GM23338 (cell line): ENCODE data around the gene GNB1. TPM values are rescaled to one million over a fixed set of nuclear protein-coding genes. Genes with fewer than 3 reads are reported as not detected.
A peak's percentile ranks its signal among the peaks of the same experiment; 100 is the strongest.

Experiments
- ATAC-seq: fragments of 200-7000 bp; cut with Tn5 transposase; 3 replicates; pipeline ENCODE4 v1.9.1; 2020
- DNase-seq: peaks from one replicate; pipeline ENCODE4 v3.0.0-alpha.2; 2015; ENCODE audit warnings: low spot score
- H2AFZ ChIP-seq: fragments of 200-600 bp; sonication (generic); 2 replicates; pipeline ENCODE4 v1.8.0; 2016; ENCODE audit warnings: antibody characterized with exemption, mild to moderate bottlenecking, moderate library complexity
- H3F3A ChIP-seq: fragments of 200-600 bp; sonication (generic); replicated peaks from 2 replicates; pipeline ENCODE4 v1.8.0; 2017; ENCODE audit warnings: antibody characterized with exemption, mixed run types, low read depth
- H3K27ac ChIP-seq: fragments of 200-600 bp; sonication (generic); 2 replicates; pipeline ENCODE4 v1.6.1; 2016; ENCODE audit warnings: low read depth
- H3K27me3 ChIP-seq: fragments of 200-600 bp; sonication (generic); 2 replicates; pipeline ENCODE4 v1.8.0; 2016; ENCODE audit warnings: mild to moderate bottlenecking, mixed run types, moderate library complexity; ENCODE audit not compliant: insufficient read depth
- H3K36me3 ChIP-seq: fragments of 200-600 bp; sonication (generic); 2 replicates; pipeline ENCODE4 v1.8.0; 2016; ENCODE audit warnings: mild to moderate bottlenecking; ENCODE audit not compliant: insufficient read depth
- H3K4me1 ChIP-seq: fragments of 200-600 bp; sonication (generic); 2 replicates; pipeline ENCODE4 v1.8.0; 2016; ENCODE audit warnings: mild to moderate bottlenecking, moderate library complexity; ENCODE audit not compliant: insufficient read depth
- H3K4me2 ChIP-seq: fragments of 200-600 bp; sonication (generic); 2 replicates; pipeline ENCODE4 v1.7.1; 2017; ENCODE audit warnings: mixed run types
- H3K4me3 ChIP-seq: fragments of 200-600 bp; sonication (generic); 2 replicates; pipeline ENCODE4 v1.6.1; 2016; ENCODE audit warnings: mixed run types
- H3K79me2 ChIP-seq: fragments of 200-600 bp; sonication (generic); replicated peaks from 2 replicates; pipeline ENCODE4 v1.8.0; 2017; ENCODE audit warnings: mild to moderate bottlenecking; ENCODE audit not compliant: insufficient read depth
- H3K9me2 ChIP-seq: fragments of 200-600 bp; sonication (generic); 2 replicates; pipeline ENCODE4 v1.8.0; 2017; ENCODE audit not compliant: insufficient read depth
- H4K20me1 ChIP-seq: fragments of 200-600 bp; sonication (generic); replicated peaks from 2 replicates; pipeline ENCODE4 v1.8.0; 2017; ENCODE audit warnings: mild to moderate bottlenecking; ENCODE audit not compliant: insufficient read depth
- H3K27ac Mint-ChIP-seq: 2 replicates; pipeline ENCODE4 v1.8.0; 2020; ENCODE audit warnings: inconsistent platforms, mild to moderate bottlenecking, moderate library complexity, mixed read lengths
- H3K27me3 Mint-ChIP-seq: 3 replicates; pipeline ENCODE4 v1.8.0; 2022; ENCODE audit warnings: low read depth, mild to moderate bottlenecking, moderate library complexity, mixed read lengths, inconsistent platforms; ENCODE audit not compliant: insufficient read depth, poor library complexity
- H3K36me3 Mint-ChIP-seq: 3 replicates; pipeline ENCODE4 v1.8.0; 2021; ENCODE audit warnings: low read depth, mild to moderate bottlenecking, inconsistent platforms, moderate library complexity, mixed read lengths
- H3K4me1 Mint-ChIP-seq: 3 replicates; pipeline ENCODE4 v1.8.0; 2020; ENCODE audit warnings: mild to moderate bottlenecking, inconsistent platforms, mixed read lengths
- H3K4me3 Mint-ChIP-seq: 3 replicates; pipeline ENCODE4 v1.8.0; 2021; ENCODE audit warnings: moderate library complexity, mild to moderate bottlenecking, inconsistent platforms, mixed read lengths
- H3K9me3 Mint-ChIP-seq: 3 replicates; pipeline ENCODE4 v1.8.0; 2020; ENCODE audit warnings: moderate library complexity, mild to moderate bottlenecking, inconsistent platforms, mixed read lengths
- EZH2 ChIP-seq: fragments of 200-600 bp; sonication (generic); IDR thresholded peaks from one replicate; pipeline ENCODE4 v1.8.0; 2017; ENCODE audit warnings: antibody characterized with exemption, mild to moderate bottlenecking, low read depth; ENCODE audit not compliant: unreplicated experiment
- EZH2phosphoT487 ChIP-seq: fragments of 200-600 bp; sonication (generic); IDR thresholded peaks from one replicate; pipeline ENCODE4 v1.8.1; 2018; ENCODE audit warnings: antibody characterized with exemption; ENCODE audit not compliant: unreplicated experiment
- JUNB ChIP-seq: IDR thresholded peaks from one replicate; pipeline ENCODE4 v1.6.1; 2016; ENCODE audit warnings: antibody characterized with exemption; ENCODE audit not compliant: unreplicated experiment
- POLR2AphosphoS5 ChIP-seq: IDR thresholded peaks from 2 replicates; pipeline ENCODE4 v1.6.1; 2016; ENCODE audit warnings: antibody characterized with exemption, low read depth
- ZNF462 ChIP-seq: fragments of 250-450 bp; sonication (Bioruptor Pico); IDR thresholded peaks from 2 replicates; pipeline ENCODE4 v1.5.0; 2020; ENCODE audit warnings: mild to moderate bottlenecking, moderate library complexity
- polyA plus RNA-seq: library from polyadenylated mRNA; unstranded; fragments of >200 nt; fragmentation: Nextera tagmentation; extraction: Ambion mirVana; gene quantifications from 2 replicates; pipeline ENCODE4 v1.2.1, GENCODE V29; 2016
- total RNA-seq: library from RNA; depleted of rRNA; stranded (reverse); fragments of >200 nt; shearing (Covaris generic); gene quantifications from 2 replicates; pipeline ENCODE4 v1.2.3, GENCODE V29; 2014

The GNB1 gene
- total and polyA plus RNA-seq, 2 experiments from 2014 or later, result 65.4 to 138 TPM

GRCh38 chr1:1815606-1816281 lies 75.1 kb downstream of the GNB1 start:
- H3K27ac Mint-ChIP-seq, result no peak overlapping the region
- Histone ChIP-seq H3K79me2 (peaks cover 19% of the 10 kb centered on the region; the same call in 1 of the 2 replicates), H3K9me2 (no peaks in the 10 kb centered on the region), H3K27ac (no peak overlapping the region), H2AFZ (no peak overlapping the region), H4K20me1 (peaks cover 7% of the 10 kb centered on the region), H3K4me3 (no peak overlapping the region), H3K4me1 (no peaks in the 10 kb centered on the region), H3K27me3 (no peaks in the 10 kb centered on the region), H3K4me2 (no peak overlapping the region), H3K36me3 (peaks cover 45% of the 10 kb centered on the region), H3F3A (peaks cover 17% of the 10 kb centered on the region; the same call in 1 of the 2 replicates)
- TF ChIP-seq POLR2AphosphoS5 (peak; percentile 10; the same call in 1 of the 2 replicates), ZNF462 (CRISPR knock-in tag) (no peak)
- H3K9me3 Mint-ChIP-seq, result no peaks in the 10 kb centered on the region
- peaks cover 68% of the 10 kb centered on the region for H3K36me3 Mint-ChIP-seq
- no peak for DNase-seq
- no peak overlapping the region for H3K4me3 Mint-ChIP-seq
- no peaks in the 10 kb centered on the region for H3K4me1 Mint-ChIP-seq
- peaks cover 7% of the 10 kb centered on the region for H3K27me3 Mint-ChIP-seq
- no peak for ATAC-seq

GRCh38 chr1:1809489-1809888 lies 81.4 kb downstream of the GNB1 start:
- Histone ChIP-seq H3K27ac (peak overlapping the region; percentile 39; the same call in 1 of the 2 replicates), H4K20me1 (peaks cover 15% of the 10 kb centered on the region), H3F3A (peaks cover 21% of the 10 kb centered on the region), H3K36me3 (peaks cover 38% of the 10 kb centered on the region), H3K27me3 (no peaks in the 10 kb centered on the region), H3K4me3 (no peak overlapping the region), H3K79me2 (peaks cover 23% of the 10 kb centered on the region), H3K4me1 (no peaks in the 10 kb centered on the region), H3K4me2 (no peak overlapping the region), H2AFZ (no peak overlapping the region), H3K9me2 (no peaks in the 10 kb centered on the region)
- Mint-ChIP-seq H3K4me3 (no peak overlapping the region), H3K27me3 (peaks cover 6% of the 10 kb centered on the region), H3K36me3 (peaks cover 56% of the 10 kb centered on the region), H3K27ac (no peak overlapping the region; the same call in 1 of the 2 replicates), H3K9me3 (no peaks in the 10 kb centered on the region), H3K4me1 (no peaks in the 10 kb centered on the region)
- ATAC-seq, result no peak
- no peak for TF ChIP-seq EZH2
- no peak for TF ChIP-seq JUNB
- TF ChIP-seq EZH2phosphoT487, result no peak
- DNase-seq, result no peak
